Right atrium auricular region (tissue), 2 donors: ENCODE measurements around the gene SNTB2. TPM values are rescaled to one million over a fixed set of nuclear protein-coding genes. Genes with fewer than 3 reads are reported as not detected.

Source experiments
- DNase-seq: peaks from one replicate; pipeline ENCODE4 v3.0.0-alpha.2; 2019; ENCODE audit warnings: low spot score
- H3K27ac ChIP-seq, 2 donors: fragments of 200-600 bp; sonication (generic); 1 replicate in 1 of 2; 2 replicates in 1 of 2; pipeline ENCODE4 v1.5.1; 2016 to 2019
- H3K27me3 ChIP-seq, 2 donors: fragments of 200-600 bp; sonication (generic); one replicate each; pipeline versions ENCODE4 v1.5.1 to v1.6.0; 2017 to 2019
- H3K36me3 ChIP-seq: fragments of 200-600 bp; sonication (generic); one replicate; pipeline ENCODE4 v1.5.1; 2016
- H3K4me1 ChIP-seq, 2 donors: fragments of 200-600 bp; sonication (generic); one replicate each; pipeline versions ENCODE4 v1.5.1 to v1.6.0; 2017 to 2019
- H3K4me3 ChIP-seq, 2 donors: fragments of 200-600 bp; sonication (generic); 1 replicate in 1 of 2; 2 replicates in 1 of 2; pipeline ENCODE4 v1.5.1; 2017 to 2019; ENCODE audit warnings: mild to moderate bottlenecking in 1 of 2, moderate library complexity in 1 of 2
- H3K9me3 ChIP-seq, 2 donors: fragments of 200-600 bp; sonication (generic); one replicate each; pipeline ENCODE4 v1.5.1; 2019
- CTCF ChIP-seq, 2 donors: fragments of 200-600 bp; sonication (generic); IDR thresholded peaks; one replicate each; pipeline ENCODE4 v1.5.1; 2019; ENCODE audit warnings: antibody characterized with exemption in 2 of 2
- total RNA-seq, 2 donors: library from RNA; depleted of rRNA; stranded (reverse); fragments of >200 nt; gene quantifications; one replicate each; pipeline ENCODE4 v1.1.0, GENCODE V29; 2016

SNTB2 gene
- total RNA-seq, 2 donors from 2014 or later = 12.3 to 35.1 TPM

- H3K27ac ChIP-seq = no peak overlapping the region
- no peak overlapping the region for H3K4me3 ChIP-seq
- peaks cover 47% of the 10 kb centered on the region for H3K36me3 ChIP-seq
- peaks cover 0 to 49% of the 10 kb centered on the region in 2 donors for H3K4me1 ChIP-seq
- no peaks in the 10 kb centered on the region for H3K9me3 ChIP-seq
- no peak for DNase-seq
- TF ChIP-seq CTCF (IDR thresholded peaks at IDR 0.05) = no peak
- no peaks in the 10 kb centered on the region for H3K27me3 ChIP-seq
Observed at GRCh38 chr16:69328854-69329316, 141.9 kb downstream of the SNTB2 start.

GRCh38 chr16:69329369-69330285 lies 142.7 kb downstream of the SNTB2 start:
- TF ChIP-seq CTCF (IDR thresholded peaks at IDR 0.05) = no peak
- no peak for DNase-seq
- H3K36me3 ChIP-seq = peaks cover 47% of the 10 kb centered on the region
- peaks cover 0 to 44% of the 10 kb centered on the region in 2 donors for H3K4me1 ChIP-seq
- peak overlapping the region; percentile 85 to 96 for H3K4me3 ChIP-seq
- H3K9me3 ChIP-seq = no peaks in the 10 kb centered on the region
- no peaks in the 10 kb centered on the region for H3K27me3 ChIP-seq
- peak overlapping the region; percentile 85 to 89 for H3K27ac ChIP-seq

- Histone ChIP-seq H3K9me3 (no peaks in the 10 kb centered on the region), H3K4me3 (peak within 1 kb of the TSS; percentile 85 to 96), H3K36me3 (peaks cover 48% of the 10 kb centered on the region), H3K27me3 (no peaks in the 10 kb centered on the region), H3K4me1 (peaks cover 0 to 44% of the 10 kb centered on the region in 2 donors), H3K27ac (peak within 1 kb of the TSS; percentile 85 to 89)
- DNase-seq = peak; percentile 94
- TF ChIP-seq CTCF (IDR thresholded peaks at IDR 0.05) = peak in 1 of 2 donors; percentile 42
Observed at GRCh38 chr16:69330286-69331109, 143.5 kb downstream of the SNTB2 start, which contains the start of gene PDF. PDF (minus strand) TSS chr16:69330588; CDS start chr16:69330570, 18 bp downstream.

GRCh38 chr16:69334696-69335095 lies 147.7 kb downstream of the SNTB2 start:
- DNase-seq = no peak
- Histone ChIP-seq H3K9me3 (no peaks in the 10 kb centered on the region), H3K27ac (no peak overlapping the region), H3K4me3 (no peak overlapping the region), H3K27me3 (no peaks in the 10 kb centered on the region), H3K4me1 (peaks cover 0 to 28% of the 10 kb centered on the region in 2 donors), H3K36me3 (peaks cover 49% of the 10 kb centered on the region)
- TF ChIP-seq CTCF (IDR thresholded peaks at IDR 0.05) = no peak

- H3K27ac ChIP-seq = peak overlapping the region; percentile 91
- no peak for DNase-seq
- H3K36me3 ChIP-seq = peaks cover 36% of the 10 kb centered on the region
- H3K4me3 ChIP-seq = peak overlapping the region; percentile 82 to 96
- no peaks in the 10 kb centered on the region for H3K9me3 ChIP-seq
- TF ChIP-seq CTCF (IDR thresholded peaks at IDR 0.05) = no peak
- peaks cover 0 to 28% of the 10 kb centered on the region in 2 donors for H3K4me1 ChIP-seq
- no peaks in the 10 kb centered on the region for H3K27me3 ChIP-seq
Observed at GRCh38 chr16:69338557-69339288, 151.8 kb downstream of the SNTB2 start.
